ENCODE data around the gene SYPL2. TPM values are rescaled to one million over a fixed set of nuclear protein-coding genes. Genes with fewer than 3 reads are reported as not detected.
"Not testable (repeated sequence)": the region's sequence is repeated elsewhere in the genome, so short reads cannot be mapped to it uniquely, and the experiment has no call there.

SYPL2 gene
- total RNA-seq, 1 donor: 1.7 TPM

DNA sequence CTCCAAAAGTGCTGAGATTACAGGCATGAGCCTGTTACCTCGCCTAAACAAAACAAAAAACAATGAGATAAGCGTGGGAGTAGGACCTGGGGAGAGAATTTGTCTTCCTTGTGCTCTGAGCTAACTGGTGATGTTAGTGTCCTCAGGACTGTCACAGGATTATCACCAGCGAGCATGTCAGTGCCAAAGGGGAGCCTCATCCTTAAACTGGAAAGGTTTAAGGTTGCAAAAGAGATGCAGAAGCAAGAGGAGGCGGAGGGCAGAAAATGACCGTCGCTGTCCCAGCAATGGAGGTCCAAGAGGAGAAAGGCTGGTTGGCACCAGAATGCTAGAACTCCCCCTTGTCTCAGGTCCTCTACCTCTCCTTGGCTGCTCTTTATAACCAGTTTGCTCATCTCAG lies 3.9 kb downstream of the SYPL2 start:
- TF ChIP-seq CTCF (IDR thresholded peaks at IDR 0.05; ENCODE audit: insufficient read depth, low read length): no peak
- DNase-seq (ENCODE audit: low read depth): no peak
- H3K4me3 ChIP-seq (ENCODE audit: low read depth, low read length): no peak overlapping the region

- no peak for TF ChIP-seq CTCF (IDR thresholded peaks at IDR 0.05; ENCODE audit: insufficient read depth, low read length)
- no peak for DNase-seq (ENCODE audit: low read depth)
- H3K4me3 ChIP-seq (ENCODE audit: low read depth, low read length): no peak overlapping the region
Observed at GRCh38 chr1:109472779-109473178, 6.4 kb downstream of the SYPL2 start.

- H3K4me3 ChIP-seq (ENCODE audit: low read depth, low read length); DNase-seq (ENCODE audit: low read depth): not testable (repeated sequence)
Observed at GRCh38 chr1:109473284-109474057, 7.1 kb downstream of the SYPL2 start.

DNA sequence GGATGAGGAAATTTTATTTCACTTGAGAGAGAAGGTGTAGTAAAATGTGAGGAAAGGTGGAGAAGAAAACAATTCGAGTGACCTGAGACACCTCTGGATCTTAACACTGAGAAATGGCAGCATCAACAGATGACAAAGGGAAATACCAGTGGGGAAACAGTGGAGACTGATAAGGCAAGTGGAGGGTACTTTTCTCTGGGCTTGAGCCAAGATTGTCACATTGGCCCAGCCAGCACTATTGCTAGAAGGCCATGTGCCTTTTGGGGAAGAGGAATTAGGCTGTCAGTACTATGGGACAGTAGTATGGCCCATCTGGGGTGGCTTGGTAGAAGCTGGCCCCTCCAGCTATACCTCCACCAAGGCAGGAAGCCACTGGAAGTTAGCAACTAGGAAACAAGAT lies 8.4 kb downstream of the SYPL2 start:
- H3K4me3 ChIP-seq (ENCODE audit: low read depth, low read length): no peak overlapping the region
- no peak for DNase-seq (ENCODE audit: low read depth)
- TF ChIP-seq CTCF (IDR thresholded peaks at IDR 0.05; ENCODE audit: insufficient read depth, low read length): no peak

GRCh38 chr1:109475261-109475660 lies 8.9 kb downstream of the SYPL2 start:
- DNase-seq (ENCODE audit: low read depth): no peak
- no peak overlapping the region for H3K4me3 ChIP-seq (ENCODE audit: low read depth, low read length)

GRCh38 chr1:109476825-109477224 lies 10.5 kb downstream of the SYPL2 start:
- TF ChIP-seq CTCF (IDR thresholded peaks at IDR 0.05; ENCODE audit: insufficient read depth, low read length): no peak
- H3K4me3 ChIP-seq (ENCODE audit: low read depth, low read length): no peak overlapping the region
- no peak for DNase-seq (ENCODE audit: low read depth)

More at GRCh38 chr1:109475261-109475660, 8.9 kb downstream of the SYPL2 start:
- TF ChIP-seq CTCF (IDR thresholded peaks at IDR 0.05; ENCODE audit: insufficient read depth, low read length): no peak

GRCh38 chr1:109477821-109478220 lies 11.5 kb downstream of the SYPL2 start:
- no peak overlapping the region for H3K4me3 ChIP-seq (ENCODE audit: low read depth, low read length)
- no peak for TF ChIP-seq CTCF (IDR thresholded peaks at IDR 0.05; ENCODE audit: insufficient read depth, low read length)
- DNase-seq (ENCODE audit: low read depth): no peak
